Ascending aorta (tissue), 2 donors: ENCODE data around the gene NELL2. TPM values are rescaled to one million over a fixed set of nuclear protein-coding genes. Genes with fewer than 3 reads are reported as not detected.

ENCODE experiments used
- DNase-seq, 2 donors: peaks; one replicate each; pipeline ENCODE4 v3.0.0-alpha.2; 2019; ENCODE audit warnings: low spot score in 2 of 2
- H3K27ac ChIP-seq, 2 donors: fragments of 200-600 bp; sonication (generic); one replicate each; pipeline ENCODE4 v1.5.1; 2016 to 2017; ENCODE audit warnings: mild to moderate bottlenecking in 1 of 2
- H3K27me3 ChIP-seq: fragments of 200-600 bp; sonication (generic); one replicate; pipeline ENCODE4 v1.5.1; 2017
- H3K36me3 ChIP-seq, 2 donors: fragments of 200-600 bp; sonication (generic); one replicate each; pipeline ENCODE4 v1.5.1; 2016
- H3K4me1 ChIP-seq, 2 donors: fragments of 200-600 bp; sonication (generic); one replicate each; pipeline ENCODE4 v1.5.1; 2016 to 2017; ENCODE audit warnings: mild to moderate bottlenecking in 1 of 2
- H3K4me3 ChIP-seq, 2 donors: fragments of 200-600 bp; sonication (generic); one replicate each; pipeline ENCODE4 v1.5.1; 2016 to 2017; ENCODE audit warnings: mild to moderate bottlenecking in 1 of 2
- H3K9me3 ChIP-seq, 2 donors: fragments of 200-600 bp; sonication (generic); one replicate each; pipeline ENCODE4 v1.5.1; 2016
- intact Hi-C: fragments of 100-400 bp; cut with DNase I; formaldehyde crosslinking; loops from one replicate; pipeline ENCODE4 v1.15.1; 2023
- total RNA-seq: library from RNA; depleted of rRNA; stranded (reverse); fragments of >200 nt; gene quantifications from one replicate; pipeline ENCODE4 v1.1.0, GENCODE V29; 2016
- TF ChIP-seq, protein P1 (sequence below), 3 experiments: fragments of 200-600 bp in 2 of 3; fragments of 450-650 bp in 1 of 3; sonication (generic) in 2 of 3; IDR thresholded peaks; one replicate each; pipeline ENCODE4 v1.5.1; 2016 to 2019; ENCODE audit warnings: antibody characterized with exemption in 3 of 3, mild to moderate bottlenecking in 1 of 3, moderate library complexity in 1 of 3

The NELL2 gene
- total RNA-seq, 1 donor from 2014 or later = not detected

DNA sequence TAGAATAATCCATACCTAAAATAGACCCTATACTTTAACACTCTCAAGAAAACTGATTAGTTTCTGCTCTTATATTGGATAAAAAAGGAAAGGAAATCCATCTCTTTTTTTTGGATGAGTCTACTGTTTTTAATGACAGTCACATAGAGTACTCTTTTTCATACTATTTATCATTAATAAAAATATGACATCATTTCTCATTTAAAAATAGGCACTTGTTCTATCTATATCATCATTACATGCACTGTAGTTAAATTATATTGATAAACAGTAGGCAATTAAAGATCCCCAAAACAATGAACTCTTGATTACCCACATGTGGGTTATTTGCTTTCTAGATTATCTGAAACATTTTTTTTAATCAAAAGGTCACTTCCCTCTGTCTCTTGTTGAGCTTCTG, 338.8 kb downstream of the NELL2 start:
- Histone ChIP-seq H3K27ac (no peak overlapping the region), H3K9me3 (no peaks in the 10 kb centered on the region), H3K4me3 (no peak overlapping the region), H3K36me3 (no peaks in the 10 kb centered on the region), H3K4me1 (no peaks in the 10 kb centered on the region), H3K27me3 (no peaks in the 10 kb centered on the region)
- intact Hi-C loops = no loop called here
- DNase-seq = no peak
- TF ChIP-seq, protein P1, sequence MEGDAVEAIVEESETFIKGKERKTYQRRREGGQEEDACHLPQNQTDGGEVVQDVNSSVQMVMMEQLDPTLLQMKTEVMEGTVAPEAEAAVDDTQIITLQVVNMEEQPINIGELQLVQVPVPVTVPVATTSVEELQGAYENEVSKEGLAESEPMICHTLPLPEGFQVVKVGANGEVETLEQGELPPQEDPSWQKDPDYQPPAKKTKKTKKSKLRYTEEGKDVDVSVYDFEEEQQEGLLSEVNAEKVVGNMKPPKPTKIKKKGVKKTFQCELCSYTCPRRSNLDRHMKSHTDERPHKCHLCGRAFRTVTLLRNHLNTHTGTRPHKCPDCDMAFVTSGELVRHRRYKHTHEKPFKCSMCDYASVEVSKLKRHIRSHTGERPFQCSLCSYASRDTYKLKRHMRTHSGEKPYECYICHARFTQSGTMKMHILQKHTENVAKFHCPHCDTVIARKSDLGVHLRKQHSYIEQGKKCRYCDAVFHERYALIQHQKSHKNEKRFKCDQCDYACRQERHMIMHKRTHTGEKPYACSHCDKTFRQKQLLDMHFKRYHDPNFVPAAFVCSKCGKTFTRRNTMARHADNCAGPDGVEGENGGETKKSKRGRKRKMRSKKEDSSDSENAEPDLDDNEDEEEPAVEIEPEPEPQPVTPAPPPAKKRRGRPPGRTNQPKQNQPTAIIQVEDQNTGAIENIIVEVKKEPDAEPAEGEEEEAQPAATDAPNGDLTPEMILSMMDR (IDR thresholded peaks at IDR 0.05) = no peak

DNA sequence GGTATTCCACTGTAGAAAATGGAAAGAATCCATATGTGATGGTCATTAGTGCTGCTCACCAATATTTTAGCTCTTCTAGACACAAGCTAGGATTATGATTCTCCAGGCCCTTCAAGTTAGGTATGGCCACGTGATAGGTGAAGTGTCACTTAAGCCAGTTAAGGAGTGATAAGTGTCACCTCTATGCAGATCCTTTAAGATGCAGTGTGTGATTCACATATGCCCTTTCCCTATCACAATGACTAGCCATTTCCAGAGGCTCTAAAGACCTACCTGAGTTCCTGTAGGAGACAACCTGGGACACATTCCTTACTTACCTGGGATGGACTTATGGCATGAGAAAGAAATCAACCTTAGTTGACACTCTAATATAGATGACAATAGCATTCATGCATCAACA, 343.2 kb downstream of the NELL2 start:
- Histone ChIP-seq H3K36me3 (no peaks in the 10 kb centered on the region), H3K4me3 (no peak overlapping the region), H3K9me3 (no peaks in the 10 kb centered on the region), H3K27me3 (no peaks in the 10 kb centered on the region), H3K27ac (no peak overlapping the region), H3K4me1 (no peaks in the 10 kb centered on the region)
- no peak for DNase-seq
- TF ChIP-seq, protein P1 (IDR thresholded peaks at IDR 0.05) = no peak
- intact Hi-C loops = no loop called here

- no peak overlapping the region for H3K4me3 ChIP-seq
- no peak overlapping the region for H3K27ac ChIP-seq
- no peaks in the 10 kb centered on the region for H3K9me3 ChIP-seq
- DNase-seq = no peak
- H3K4me1 ChIP-seq = no peaks in the 10 kb centered on the region
- no peaks in the 10 kb centered on the region for H3K36me3 ChIP-seq
- TF ChIP-seq, protein P1 (IDR thresholded peaks at IDR 0.05) = no peak
- intact Hi-C loops = no loop called here
- no peaks in the 10 kb centered on the region for H3K27me3 ChIP-seq
These were observed 344.7 kb downstream of the NELL2 start for GRCh38 chr12:44531320-44531971.

DNA sequence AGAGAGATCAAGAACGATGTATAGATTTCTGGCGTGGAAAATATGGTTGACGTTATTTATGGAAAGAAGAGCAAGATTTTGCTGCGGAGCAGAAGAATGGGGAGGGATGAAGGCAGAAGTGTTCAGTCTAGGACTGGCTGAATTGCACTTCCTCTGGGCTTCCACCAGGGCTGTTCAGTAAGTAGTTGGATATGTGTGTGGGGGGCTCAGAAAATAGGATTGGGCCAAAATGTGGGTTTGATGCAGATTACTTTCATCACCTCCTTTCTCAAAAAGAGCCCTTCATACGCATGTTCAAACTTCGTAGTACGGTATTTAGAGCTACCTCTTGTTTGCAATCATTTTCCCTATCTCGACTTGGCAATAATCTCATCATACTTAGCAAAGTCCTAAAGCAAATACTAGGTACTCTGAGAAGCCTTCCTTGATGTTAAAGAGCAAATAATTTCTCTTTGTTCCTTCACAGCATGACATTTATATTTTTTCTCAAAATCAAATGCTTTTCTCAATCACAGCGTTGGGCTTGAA, 349.4 kb downstream of the NELL2 start:
- intact Hi-C loops = no loop called here
- TF ChIP-seq, protein P1 (IDR thresholded peaks at IDR 0.05) = no peak

GRCh38 chr12:44525806-44526654, 350.1 kb downstream of the NELL2 start:
- no peaks in the 10 kb centered on the region for H3K36me3 ChIP-seq
- no peak for DNase-seq
- no peak overlapping the region for H3K27ac ChIP-seq
- TF ChIP-seq, protein P1 (IDR thresholded peaks at IDR 0.05) = no peak
- no peaks in the 10 kb centered on the region for H3K4me1 ChIP-seq
- H3K9me3 ChIP-seq = no peaks in the 10 kb centered on the region
- no peaks in the 10 kb centered on the region for H3K27me3 ChIP-seq
- intact Hi-C loops = no loop called here
- no peak overlapping the region for H3K4me3 ChIP-seq

More for the DNA sequence above, 349.4 kb downstream of the NELL2 start:
- H3K4me1 ChIP-seq = no peaks in the 10 kb centered on the region
- H3K9me3 ChIP-seq = no peaks in the 10 kb centered on the region
- H3K27ac ChIP-seq = no peak overlapping the region
- H3K36me3 ChIP-seq = no peaks in the 10 kb centered on the region
- H3K27me3 ChIP-seq = no peaks in the 10 kb centered on the region
- no peak for DNase-seq
- no peak overlapping the region for H3K4me3 ChIP-seq
